HEK293 (cell line): Measurements from ENCODE around the gene CWF19L2.

Experiments
- GLI2 ChIP-seq: fragments of 450-650 bp; formaldehyde crosslinking; IDR thresholded peaks from 2 replicates; pipeline ENCODE4; 2017; ENCODE audit warnings: missing biosample characterization, missing genetic modification characterization, low read depth, borderline replicate concordance
- OSR2 ChIP-seq: fragments of 450-650 bp; formaldehyde crosslinking; IDR thresholded peaks from 2 replicates; pipeline ENCODE4 v1.5.1; 2016; ENCODE audit warnings: missing biosample characterization, missing genetic modification characterization
- SETDB1 ChIP-seq: IDR thresholded peaks from one replicate; pipeline ENCODE4 v1.6.1; 2017; ENCODE audit warnings: mild to moderate bottlenecking, low read length, moderate library complexity, mixed read lengths; ENCODE audit not compliant: insufficient read length
- WT1 ChIP-seq: fragments of 450-650 bp; formaldehyde crosslinking; IDR thresholded peaks from 2 replicates; pipeline ENCODE4 v1.5.1; 2016; ENCODE audit warnings: missing biosample characterization, missing genetic modification characterization
- YY2 ChIP-seq: fragments of 450-650 bp; formaldehyde crosslinking; IDR thresholded peaks from 2 replicates; pipeline ENCODE4 v1.5.1; 2016; ENCODE audit warnings: missing biosample characterization, missing genetic modification characterization
- ZBTB1 ChIP-seq: fragments of 450-650 bp; formaldehyde crosslinking; IDR thresholded peaks from 2 replicates; pipeline ENCODE4 v1.5.1; 2016; ENCODE audit warnings: missing biosample characterization, missing genetic modification characterization
- ZBTB8A ChIP-seq: fragments of 450-650 bp; formaldehyde crosslinking; IDR thresholded peaks from 2 replicates; pipeline ENCODE4 v1.5.1; 2016; ENCODE audit warnings: missing biosample characterization, missing genetic modification characterization
- ZNF202 ChIP-seq: fragments of 450-650 bp; formaldehyde crosslinking; IDR thresholded peaks from 2 replicates; pipeline ENCODE4 v1.5.1; 2016; ENCODE audit warnings: missing biosample characterization, missing genetic modification characterization, borderline replicate concordance
- ZNF23 ChIP-seq: fragments of 450-650 bp; formaldehyde crosslinking; IDR thresholded peaks from 2 replicates; pipeline ENCODE4 v1.5.1; 2016; ENCODE audit warnings: missing biosample characterization, missing genetic modification characterization, borderline replicate concordance
- ZNF24 ChIP-seq: fragments of 450-650 bp; formaldehyde crosslinking; IDR thresholded peaks from 2 replicates; pipeline ENCODE4 v1.5.1; 2016; ENCODE audit warnings: missing biosample characterization, missing genetic modification characterization
- ZNF311 ChIP-seq: fragments of 450-650 bp; formaldehyde crosslinking; IDR thresholded peaks from 2 replicates; pipeline ENCODE4 v1.5.1; 2017; ENCODE audit warnings: missing biosample characterization, missing genetic modification characterization, borderline replicate concordance
- ZNF510 ChIP-seq: fragments of 450-650 bp; formaldehyde crosslinking; IDR thresholded peaks from 2 replicates; pipeline ENCODE4 v1.5.1; 2018; ENCODE audit warnings: mild to moderate bottlenecking, missing genetic modification characterization, missing biosample characterization; ENCODE audit not compliant: insufficient replicate concordance
- ZNF529 ChIP-seq: fragments of 450-650 bp; formaldehyde crosslinking; IDR thresholded peaks from 2 replicates; pipeline ENCODE4 v1.5.1; 2017; ENCODE audit warnings: missing genetic modification characterization, missing biosample characterization; ENCODE audit not compliant: insufficient replicate concordance
- ZNF610 ChIP-seq: fragments of 450-650 bp; formaldehyde crosslinking; IDR thresholded peaks from 2 replicates; pipeline ENCODE4 v1.5.1; 2016; ENCODE audit warnings: missing biosample characterization, missing genetic modification characterization, borderline replicate concordance
- ZNF707 ChIP-seq: fragments of 450-650 bp; formaldehyde crosslinking; IDR thresholded peaks from 2 replicates; pipeline ENCODE4 v1.5.1; 2016; ENCODE audit warnings: missing biosample characterization, missing genetic modification characterization
- ZNF776 ChIP-seq: fragments of 450-650 bp; formaldehyde crosslinking; IDR thresholded peaks from 2 replicates; pipeline ENCODE4 v1.5.0; 2017; ENCODE audit warnings: missing biosample characterization, missing genetic modification characterization, borderline replicate concordance
- TF ChIP-seq, protein P1 (sequence below): fragments of 450-650 bp; formaldehyde crosslinking; IDR thresholded peaks from 2 replicates; pipeline ENCODE4 v1.5.1; 2016; ENCODE audit warnings: missing biosample characterization, missing genetic modification characterization
- TF ChIP-seq, protein P2 (sequence below): fragments of 450-650 bp; formaldehyde crosslinking; IDR thresholded peaks from 2 replicates; pipeline ENCODE4 v1.5.1; 2016; ENCODE audit warnings: missing biosample characterization, missing genetic modification characterization
- TF ChIP-seq, protein P3 (sequence below): fragments of 450-650 bp; formaldehyde crosslinking; IDR thresholded peaks from 2 replicates; pipeline ENCODE4 v1.5.1; 2016; ENCODE audit warnings: missing biosample characterization, missing genetic modification characterization
- TF ChIP-seq, protein P4 (sequence below): fragments of 450-650 bp; formaldehyde crosslinking; IDR thresholded peaks from 2 replicates; pipeline ENCODE4 v1.5.1; 2016; ENCODE audit warnings: missing biosample characterization, missing genetic modification characterization

Gene CWF19L2

DNA sequence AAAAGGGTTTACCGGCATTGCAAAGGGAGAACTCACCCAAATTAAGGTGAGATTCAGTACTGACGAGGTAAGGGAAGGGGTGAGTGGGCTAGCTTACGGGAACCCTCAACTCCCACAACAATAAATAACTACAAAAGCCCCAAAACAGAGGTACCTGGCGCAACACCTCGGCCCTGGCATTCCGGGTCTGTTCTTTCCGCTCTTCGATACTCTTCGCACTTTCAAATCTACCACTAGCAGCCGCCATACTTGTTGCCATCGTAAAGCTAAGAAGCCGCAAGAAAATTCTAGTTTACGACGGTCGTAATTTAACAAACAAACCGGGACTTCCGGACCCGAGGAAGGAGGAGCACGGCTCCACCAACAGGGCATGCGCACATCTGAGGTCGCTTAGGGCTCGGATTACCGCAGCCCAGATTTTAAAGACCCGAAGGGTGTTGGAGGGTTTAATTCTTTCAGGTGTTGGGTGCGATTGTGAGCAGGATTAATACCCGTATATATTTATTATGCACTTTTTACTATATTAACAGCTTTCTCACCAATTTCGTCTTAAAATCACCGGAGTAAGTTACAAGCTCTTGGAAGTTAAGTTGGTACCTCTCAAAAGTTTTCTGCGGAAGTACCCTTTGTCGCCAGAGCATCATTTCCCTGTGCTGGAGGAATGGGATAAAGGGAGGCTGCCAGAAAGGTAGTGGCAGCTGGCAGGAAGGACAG lies at the start of gene CWF19L2 (continued):
- TF ChIP-seq, protein P1, sequence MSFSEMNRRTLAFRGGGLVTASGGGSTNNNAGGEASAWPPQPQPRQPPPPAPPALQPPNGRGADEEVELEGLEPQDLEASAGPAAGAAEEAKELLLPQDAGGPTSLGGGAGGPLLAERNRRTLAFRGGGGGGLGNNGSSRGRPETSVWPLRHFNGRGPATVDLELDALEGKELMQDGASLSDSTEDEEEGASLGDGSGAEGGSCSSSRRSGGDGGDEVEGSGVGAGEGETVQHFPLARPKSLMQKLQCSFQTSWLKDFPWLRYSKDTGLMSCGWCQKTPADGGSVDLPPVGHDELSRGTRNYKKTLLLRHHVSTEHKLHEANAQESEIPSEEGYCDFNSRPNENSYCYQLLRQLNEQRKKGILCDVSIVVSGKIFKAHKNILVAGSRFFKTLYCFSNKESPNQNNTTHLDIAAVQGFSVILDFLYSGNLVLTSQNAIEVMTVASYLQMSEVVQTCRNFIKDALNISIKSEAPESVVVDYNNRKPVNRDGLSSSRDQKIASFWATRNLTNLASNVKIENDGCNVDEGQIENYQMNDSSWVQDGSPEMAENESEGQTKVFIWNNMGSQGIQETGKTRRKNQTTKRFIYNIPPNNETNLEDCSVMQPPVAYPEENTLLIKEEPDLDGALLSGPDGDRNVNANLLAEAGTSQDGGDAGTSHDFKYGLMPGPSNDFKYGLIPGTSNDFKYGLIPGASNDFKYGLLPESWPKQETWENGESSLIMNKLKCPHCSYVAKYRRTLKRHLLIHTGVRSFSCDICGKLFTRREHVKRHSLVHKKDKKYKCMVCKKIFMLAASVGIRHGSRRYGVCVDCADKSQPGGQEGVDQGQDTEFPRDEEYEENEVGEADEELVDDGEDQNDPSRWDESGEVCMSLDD (tag by site-specific recombination) = no peak
- TF ChIP-seq SETDB1 (peak; percentile 37), ZNF529 (tag by site-specific recombination) (no peak), ZNF202 (no peak), ZNF610 (no peak), YY2 (tag by site-specific recombination) (peak; percentile 65), ZNF23 (tag by site-specific recombination) (no peak), OSR2 (tag by site-specific recombination) (no peak), ZBTB1 (tag by site-specific recombination) (no peak), ZBTB8A (tag by site-specific recombination) (peak; percentile 71), ZNF24 (tag by site-specific recombination) (no peak), WT1 (tag by site-specific recombination) (no peak), ZNF707 (no peak), ZNF776 (no peak), GLI2 (tag by site-specific recombination) (no peak), ZNF510 (tag by site-specific recombination) (no peak), ZNF311 (no peak)
- TF ChIP-seq, protein P2, sequence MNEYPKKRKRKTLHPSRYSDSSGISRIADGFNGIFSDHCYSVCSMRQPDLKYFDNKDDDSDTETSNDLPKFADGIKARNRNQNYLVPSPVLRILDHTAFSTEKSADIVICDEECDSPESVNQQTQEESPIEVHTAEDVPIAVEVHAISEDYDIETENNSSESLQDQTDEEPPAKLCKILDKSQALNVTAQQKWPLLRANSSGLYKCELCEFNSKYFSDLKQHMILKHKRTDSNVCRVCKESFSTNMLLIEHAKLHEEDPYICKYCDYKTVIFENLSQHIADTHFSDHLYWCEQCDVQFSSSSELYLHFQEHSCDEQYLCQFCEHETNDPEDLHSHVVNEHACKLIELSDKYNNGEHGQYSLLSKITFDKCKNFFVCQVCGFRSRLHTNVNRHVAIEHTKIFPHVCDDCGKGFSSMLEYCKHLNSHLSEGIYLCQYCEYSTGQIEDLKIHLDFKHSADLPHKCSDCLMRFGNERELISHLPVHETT (tag by site-specific recombination) = no peak
- TF ChIP-seq, protein P3, sequence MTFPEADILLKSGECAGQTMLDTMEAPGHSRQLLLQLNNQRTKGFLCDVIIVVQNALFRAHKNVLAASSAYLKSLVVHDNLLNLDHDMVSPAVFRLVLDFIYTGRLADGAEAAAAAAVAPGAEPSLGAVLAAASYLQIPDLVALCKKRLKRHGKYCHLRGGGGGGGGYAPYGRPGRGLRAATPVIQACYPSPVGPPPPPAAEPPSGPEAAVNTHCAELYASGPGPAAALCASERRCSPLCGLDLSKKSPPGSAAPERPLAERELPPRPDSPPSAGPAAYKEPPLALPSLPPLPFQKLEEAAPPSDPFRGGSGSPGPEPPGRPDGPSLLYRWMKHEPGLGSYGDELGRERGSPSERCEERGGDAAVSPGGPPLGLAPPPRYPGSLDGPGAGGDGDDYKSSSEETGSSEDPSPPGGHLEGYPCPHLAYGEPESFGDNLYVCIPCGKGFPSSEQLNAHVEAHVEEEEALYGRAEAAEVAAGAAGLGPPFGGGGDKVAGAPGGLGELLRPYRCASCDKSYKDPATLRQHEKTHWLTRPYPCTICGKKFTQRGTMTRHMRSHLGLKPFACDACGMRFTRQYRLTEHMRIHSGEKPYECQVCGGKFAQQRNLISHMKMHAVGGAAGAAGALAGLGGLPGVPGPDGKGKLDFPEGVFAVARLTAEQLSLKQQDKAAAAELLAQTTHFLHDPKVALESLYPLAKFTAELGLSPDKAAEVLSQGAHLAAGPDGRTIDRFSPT (tag by site-specific recombination) = no peak
- TF ChIP-seq, protein P4, sequence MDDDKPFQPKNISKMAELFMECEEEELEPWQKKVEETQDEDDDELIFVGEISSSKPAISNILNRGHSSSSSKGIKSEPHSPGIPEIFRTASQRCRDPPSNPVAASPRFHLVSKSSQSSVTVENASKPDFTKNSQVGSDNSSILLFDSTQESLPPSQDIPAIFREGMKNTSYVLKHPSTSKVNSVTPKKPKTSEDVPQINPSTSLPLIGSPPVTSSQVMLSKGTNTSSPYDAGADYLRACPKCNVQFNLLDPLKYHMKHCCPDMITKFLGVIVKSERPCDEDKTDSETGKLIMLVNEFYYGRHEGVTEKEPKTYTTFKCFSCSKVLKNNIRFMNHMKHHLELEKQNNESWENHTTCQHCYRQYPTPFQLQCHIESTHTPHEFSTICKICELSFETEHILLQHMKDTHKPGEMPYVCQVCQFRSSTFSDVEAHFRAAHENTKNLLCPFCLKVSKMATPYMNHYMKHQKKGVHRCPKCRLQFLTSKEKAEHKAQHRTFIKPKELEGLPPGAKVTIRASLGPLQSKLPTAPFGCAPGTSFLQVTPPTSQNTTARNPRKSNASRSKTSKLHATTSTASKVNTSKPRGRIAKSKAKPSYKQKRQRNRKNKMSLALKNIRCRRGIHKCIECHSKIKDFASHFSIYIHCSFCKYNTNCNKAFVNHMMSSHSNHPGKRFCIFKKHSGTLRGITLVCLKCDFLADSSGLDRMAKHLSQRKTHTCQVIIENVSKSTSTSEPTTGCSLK = no peak
